GM15510 (cell line): ENCODE data around the gene C12orf57.
A peak's percentile ranks its signal among the peaks of the same experiment; 100 is the strongest.

Experiments used
- POLR2A ChIP-seq: IDR thresholded peaks from 3 replicates; pipeline ENCODE4 v1.6.1; 2011; ENCODE audit warnings: borderline replicate concordance; ENCODE audit not compliant: insufficient read length; ENCODE audit errors: extremely low read depth

Gene C12orf57

DNA sequence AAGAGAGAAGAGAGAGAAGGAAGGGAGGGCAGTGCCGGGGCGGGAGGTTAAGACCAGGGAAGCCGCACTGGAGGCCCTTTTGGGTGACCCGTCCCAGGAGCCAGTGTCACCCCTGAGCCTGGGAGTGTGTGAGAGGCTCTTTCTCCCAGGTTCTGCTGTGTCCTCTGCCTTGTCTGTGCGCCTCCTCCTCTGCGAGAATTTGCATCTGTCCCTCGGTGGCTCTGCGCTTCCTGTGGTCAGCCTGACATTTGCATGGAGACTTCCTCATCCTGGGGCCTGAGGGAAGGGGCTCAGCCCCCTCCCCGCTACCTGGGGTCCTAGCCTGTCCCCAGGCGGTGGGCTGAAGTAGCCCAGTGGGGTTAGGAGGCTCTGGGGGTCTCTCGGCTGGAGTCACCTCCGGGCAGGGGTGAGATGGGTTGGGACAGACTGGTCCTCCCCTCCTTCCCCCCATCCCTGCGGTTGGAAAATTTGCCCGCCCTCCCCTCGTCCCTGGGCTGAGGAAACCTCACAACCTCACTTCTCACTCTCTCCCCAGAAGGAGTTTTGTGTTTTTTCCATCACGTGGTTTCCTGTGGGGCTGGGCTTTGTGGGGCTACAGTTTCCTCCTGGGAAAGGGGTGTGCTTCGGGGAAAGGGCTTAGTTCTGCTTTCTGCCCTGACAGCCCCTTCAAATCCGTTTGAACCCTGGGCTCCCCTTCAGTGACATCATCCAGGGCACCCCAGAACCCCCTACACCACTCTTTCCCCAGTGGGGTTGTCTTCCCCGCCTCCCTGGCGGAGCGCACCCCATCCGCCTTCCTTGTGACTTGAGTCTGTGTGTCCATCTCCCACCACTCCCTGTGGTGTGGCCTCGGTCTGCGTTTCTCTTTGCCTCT is 9.9 kb downstream of the C12orf57 start:
- TF ChIP-seq POLR2A: peak; percentile 99

DNA sequence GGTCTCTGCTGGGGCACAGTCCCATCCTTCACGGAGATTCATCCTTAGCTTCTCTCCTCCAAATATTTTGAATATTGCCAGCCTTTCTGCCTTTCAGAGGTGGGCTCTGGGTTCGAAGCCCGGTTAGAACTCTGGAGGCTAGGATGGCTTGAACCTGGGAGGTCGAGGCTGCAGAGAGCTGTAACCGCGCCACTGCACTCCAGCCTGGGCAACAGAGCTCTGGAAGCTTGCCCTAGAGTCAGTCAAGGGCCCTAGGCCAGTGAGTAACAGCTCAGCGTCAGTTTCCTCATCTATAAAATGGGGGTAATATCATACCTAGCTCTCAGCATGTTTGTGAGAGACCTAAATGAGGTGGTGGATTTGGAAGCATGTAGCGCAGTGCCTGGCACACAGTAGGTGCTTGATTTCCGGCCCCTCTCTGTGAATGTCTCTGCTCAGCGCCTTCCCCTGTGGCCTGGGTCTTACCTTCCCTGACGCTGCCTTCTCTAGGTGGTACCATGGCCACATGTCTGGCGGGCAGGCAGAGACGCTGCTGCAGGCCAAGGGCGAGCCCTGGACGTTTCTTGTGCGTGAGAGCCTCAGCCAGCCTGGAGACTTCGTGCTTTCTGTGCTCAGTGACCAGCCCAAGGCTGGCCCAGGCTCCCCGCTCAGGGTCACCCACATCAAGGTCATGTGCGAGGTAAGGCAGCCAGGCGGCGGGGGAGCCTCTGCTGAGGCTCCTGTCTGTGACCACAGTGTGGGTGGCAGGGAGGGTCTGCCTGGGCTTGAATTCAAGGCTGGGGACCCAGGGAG is 10.7 kb downstream of the C12orf57 start:
- TF ChIP-seq POLR2A: no peak

DNA sequence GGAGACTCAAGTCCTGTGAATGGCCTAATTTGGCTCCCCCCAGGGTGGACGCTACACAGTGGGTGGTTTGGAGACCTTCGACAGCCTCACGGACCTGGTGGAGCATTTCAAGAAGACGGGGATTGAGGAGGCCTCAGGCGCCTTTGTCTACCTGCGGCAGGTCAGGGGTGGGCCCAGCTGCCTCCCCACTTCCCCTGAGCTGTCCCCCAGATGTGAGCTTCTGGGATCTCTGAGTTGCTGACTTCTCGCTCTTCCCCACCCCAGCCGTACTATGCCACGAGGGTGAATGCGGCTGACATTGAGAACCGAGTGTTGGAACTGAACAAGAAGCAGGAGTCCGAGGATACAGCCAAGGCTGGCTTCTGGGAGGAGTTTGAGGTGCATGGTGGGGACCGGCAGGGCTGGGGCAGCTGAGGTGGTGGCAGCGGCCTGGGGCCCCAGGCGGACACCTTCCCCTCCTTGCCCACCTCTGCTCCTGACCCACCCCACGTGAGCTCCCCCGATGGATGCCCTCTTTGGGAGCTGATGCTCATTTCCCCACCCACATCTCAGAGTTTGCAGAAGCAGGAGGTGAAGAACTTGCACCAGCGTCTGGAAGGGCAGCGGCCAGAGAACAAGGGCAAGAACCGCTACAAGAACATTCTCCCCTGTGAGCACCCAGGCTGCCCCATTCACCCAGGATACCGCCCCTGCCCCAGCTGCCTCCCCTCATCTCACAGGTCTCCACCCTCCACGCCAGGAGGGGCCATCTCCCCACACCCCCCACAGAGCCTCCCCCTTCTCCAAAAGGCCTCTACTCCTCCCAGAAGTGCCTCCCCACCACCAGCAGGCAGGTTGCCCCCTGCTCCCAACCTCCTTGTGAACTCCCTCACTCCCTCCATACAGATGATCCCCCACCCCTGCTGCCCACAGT is 11.5 kb downstream of the C12orf57 start:
- TF ChIP-seq POLR2A: no peak

DNA sequence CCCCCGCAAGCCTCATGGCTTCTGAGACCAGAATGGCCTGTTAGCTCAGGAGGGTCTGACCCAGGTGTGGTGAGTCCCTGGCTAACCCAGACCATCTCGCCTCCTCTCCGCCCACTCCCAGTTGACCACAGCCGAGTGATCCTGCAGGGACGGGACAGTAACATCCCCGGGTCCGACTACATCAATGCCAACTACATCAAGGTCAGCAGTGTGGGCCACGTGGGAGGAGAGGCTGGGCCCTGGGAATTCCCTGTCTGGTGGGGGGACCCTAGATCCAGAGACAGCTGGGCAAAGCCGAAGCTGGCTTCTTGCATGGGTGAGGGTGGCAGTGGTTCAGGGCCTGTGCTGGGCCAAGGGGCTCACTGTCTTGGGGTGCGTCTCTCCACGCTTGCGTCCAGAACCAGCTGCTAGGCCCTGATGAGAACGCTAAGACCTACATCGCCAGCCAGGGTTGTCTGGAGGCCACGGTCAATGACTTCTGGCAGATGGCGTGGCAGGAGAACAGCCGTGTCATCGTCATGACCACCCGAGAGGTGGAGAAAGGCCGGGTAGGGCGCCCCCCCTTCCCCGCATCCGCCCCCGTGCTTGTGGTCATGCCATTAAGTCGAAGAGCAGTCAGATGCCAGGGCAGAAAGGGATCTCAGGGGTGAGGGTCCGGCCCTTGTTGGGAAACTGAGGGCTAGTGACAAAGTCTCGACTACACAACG is 12.4 kb downstream of the C12orf57 start:
- peak; percentile 44 for TF ChIP-seq POLR2A

DNA sequence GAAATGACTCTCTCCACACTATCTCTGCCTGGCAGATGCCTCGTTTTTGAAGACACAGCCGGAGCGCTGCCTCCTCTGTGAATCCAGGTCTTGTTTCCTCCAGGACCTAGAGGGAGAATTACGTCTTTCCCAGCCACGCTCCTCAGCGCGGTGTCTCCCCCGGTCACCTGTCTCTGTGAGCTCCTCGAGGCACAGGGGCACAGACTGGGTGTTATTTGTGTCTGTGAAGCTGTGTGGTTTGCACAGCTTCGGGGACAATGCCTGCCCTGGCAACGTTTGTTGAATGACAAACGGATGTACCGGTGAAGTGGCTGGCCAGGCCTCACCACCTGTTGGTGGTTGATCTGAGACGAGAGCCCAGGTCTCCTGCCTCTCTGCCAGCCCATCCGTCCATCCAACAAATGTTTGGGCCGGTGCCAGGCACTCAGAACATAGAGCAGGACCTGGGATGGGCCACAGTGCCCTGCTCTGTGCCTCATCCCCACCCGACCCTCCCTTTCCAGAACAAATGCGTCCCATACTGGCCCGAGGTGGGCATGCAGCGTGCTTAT is 13.4 kb downstream of the C12orf57 start:
- peak; percentile 5 for TF ChIP-seq POLR2A

DNA sequence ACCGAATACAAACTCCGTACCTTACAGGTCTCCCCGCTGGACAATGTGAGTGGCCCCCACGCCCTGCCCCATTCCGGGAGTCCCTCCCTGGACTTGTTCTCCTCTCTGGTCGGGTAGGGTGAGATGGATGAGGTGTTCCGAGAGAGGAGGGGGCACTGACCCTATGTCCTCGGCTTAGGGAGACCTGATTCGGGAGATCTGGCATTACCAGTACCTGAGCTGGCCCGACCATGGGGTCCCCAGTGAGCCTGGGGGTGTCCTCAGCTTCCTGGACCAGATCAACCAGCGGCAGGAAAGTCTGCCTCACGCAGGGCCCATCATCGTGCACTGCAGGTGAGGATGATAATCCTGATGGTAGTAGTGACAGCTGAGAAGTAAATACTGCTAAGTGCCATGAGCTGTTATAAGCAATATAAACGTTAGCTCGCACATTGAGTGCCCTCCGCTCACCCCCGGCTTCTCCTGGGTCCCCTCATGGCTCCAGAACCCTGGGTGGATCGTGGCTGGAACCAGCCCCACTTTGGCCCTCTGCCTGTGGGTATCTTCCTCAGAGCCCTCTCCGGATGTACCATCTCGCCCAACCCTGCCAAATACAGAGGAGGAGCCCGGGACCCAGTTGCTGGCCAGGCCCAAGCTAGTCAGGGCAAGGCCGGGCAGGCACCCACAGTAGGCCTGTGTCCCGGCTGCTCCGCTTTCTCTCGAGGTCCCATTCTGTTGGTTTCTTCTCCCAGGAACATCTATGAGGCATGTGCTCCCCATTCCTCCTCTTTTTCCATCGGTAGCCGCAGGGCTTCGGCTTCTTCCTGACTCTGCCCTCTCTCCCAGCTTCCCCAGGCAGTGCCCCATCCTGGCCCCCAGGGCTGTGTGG is 14.2 kb downstream of the C12orf57 start:
- TF ChIP-seq POLR2A: peak; percentile 39

DNA sequence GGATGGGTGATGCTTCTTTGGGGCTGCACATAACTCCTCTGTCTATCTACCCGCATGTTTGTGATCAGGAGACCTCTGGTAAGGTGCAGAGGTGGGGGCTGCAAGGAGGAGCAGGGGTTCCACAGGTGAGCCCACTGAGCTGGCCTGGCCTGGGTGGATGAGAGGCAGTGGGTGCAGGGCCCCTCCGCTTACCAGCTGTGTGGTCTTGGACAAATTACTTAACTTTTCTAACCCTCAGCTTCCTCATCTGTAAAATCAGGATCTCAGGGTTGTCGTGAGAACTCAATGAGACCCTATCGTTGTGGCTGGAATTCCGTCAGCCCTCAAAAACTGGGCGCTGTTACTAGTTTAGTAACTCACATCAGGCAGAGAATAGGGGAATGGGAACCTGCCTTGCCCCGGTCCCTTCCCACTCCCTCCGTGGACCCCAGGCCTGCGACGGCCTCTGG is 14.8 kb downstream of the C12orf57 start:
- no peak for TF ChIP-seq POLR2A

DNA sequence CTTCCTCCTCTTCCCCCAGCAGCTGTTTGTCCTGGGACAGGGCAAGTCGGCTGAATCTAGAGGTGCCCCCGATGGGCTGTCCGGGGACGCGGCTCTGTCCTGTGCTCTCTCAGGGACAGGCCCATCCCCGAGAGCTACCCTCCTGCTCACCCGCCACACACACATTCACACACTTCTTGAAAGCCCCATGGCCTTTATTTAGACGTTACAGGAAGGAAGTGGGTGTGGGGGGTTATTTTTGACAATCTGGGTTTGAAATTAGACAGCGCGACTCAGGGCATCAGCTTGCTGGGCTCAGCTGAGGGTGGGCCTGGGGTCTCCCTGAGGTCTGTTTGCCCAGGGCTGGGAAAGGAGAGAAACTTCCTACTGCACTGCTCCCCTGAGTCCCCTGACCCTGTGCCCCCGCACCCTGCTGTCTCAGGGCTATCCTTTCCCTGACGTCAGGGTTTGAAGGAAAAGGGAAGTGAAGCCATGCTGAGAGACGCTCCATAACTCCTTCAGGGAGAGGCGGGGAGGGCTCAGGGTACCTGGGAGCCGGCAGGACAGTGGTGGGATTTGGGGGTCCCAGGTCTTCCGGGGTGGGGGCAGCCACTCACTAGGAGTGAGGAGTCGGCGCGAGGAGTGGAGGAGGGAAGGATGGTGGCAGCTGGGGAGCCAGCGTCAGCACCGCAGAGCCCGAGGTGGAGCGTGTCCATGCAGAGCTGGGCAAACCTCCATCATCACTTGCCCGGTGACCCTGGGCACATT is 15.4 kb downstream of the C12orf57 start:
- peak; percentile 67 for TF ChIP-seq POLR2A

DNA sequence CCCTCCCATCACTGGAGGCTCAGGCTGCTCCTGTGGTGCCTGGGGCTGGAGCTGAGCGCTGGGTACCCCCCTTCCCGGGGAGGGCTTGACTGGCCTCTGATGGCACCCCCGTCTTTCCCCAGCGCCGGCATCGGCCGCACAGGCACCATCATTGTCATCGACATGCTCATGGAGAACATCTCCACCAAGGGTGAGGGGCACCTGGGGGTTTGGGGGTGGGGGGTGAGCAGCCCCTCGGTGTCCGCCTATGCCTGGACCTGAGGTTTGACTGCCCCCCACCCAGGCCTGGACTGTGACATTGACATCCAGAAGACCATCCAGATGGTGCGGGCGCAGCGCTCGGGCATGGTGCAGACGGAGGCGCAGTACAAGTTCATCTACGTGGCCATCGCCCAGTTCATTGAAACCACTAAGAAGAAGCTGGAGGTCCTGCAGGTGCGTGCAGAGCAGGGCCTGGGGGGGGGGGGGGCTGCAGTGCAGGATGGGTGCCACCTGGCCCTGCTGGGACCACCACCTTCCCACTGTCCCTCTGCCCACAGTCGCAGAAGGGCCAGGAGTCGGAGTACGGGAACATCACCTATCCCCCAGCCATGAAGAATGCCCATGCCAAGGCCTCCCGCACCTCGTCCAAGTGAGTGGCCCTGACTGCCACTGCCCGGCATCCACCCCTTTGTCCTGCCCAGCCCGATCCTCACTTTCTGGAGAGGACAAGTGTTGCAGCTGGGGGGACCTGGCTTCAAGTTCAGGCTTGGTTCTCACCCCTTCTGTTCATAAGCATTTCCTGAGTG is 16.2 kb downstream of the C12orf57 start:
- no peak for TF ChIP-seq POLR2A

DNA sequence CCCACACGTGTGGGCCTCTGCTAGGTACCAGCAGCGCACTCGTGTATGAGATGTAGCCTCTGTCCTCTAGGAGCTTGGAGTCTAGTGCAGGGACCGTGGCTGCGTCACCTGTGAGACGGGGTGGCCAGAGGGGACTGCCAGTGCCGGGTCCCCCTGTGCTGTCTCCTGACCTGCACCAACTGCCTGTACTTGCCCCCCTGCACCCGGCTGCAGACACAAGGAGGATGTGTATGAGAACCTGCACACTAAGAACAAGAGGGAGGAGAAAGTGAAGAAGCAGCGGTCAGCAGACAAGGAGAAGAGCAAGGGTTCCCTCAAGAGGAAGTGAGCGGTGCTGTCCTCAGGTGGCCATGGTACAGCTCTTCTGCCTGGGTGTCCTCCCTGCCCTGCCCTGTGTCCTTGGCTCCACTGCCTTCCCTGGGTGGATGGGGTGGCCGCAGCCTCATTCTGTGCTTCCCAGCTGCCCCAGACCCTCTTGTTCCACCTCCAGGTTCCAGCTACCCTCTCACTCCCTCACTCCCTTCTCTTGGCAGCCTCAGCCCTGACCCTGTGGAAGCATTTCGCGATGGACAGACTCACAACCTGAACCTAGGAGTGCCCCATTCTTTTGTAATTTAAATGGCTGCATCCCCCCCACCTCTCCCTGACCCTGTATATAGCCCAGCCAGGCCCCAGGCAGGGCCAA is 16.9 kb downstream of the C12orf57 start:
- peak; percentile 42 for TF ChIP-seq POLR2A

DNA sequence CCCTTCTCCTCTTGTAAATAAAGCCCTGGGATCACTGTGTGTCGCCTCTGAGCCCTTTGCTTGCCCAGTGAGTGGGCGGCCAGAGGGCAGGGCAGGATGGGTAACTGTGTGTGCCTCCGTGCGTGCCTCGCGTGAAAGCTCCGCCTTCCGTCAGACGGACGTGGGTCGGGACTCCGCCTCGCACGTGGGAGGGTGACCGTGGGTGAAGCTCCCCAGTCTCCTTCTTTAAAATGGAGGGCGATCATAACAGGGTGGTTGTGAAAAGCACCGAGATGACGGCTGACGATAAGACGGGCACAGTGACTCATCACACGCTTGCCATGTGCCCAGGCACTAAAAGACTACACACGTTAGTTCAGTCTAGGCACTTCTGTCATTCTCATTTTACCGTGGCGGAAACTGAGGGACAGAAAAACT is 17.5 kb downstream of the C12orf57 start:
- no peak for TF ChIP-seq POLR2A
